ENCODE data around the gene ZNF277.

DNA sequence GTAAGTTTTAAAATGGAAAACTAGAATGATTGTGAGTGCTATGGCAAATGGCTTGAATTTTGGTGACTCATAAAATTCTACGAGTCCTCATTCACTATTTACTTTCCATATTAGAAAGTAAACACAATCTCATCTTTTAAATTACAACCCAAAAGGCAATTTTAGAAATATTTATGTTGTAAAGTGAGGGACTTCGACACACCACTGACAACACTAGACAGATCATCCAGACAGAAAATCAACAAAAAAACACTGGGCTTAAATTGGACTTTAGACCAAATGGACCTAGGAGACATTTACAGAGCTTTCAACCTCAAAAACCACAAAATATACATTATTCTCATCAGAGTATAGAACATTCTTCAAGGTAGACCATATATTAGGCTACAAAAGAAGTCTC, 30.1 kb downstream of the ZNF277 start:
- no peak for TF ChIP-seq ZNF571 (tag by site-specific recombination; IDR thresholded peaks at IDR 0.05)
- TF ChIP-seq CTCF (tag by site-specific recombination; IDR thresholded peaks at IDR 0.05), result no peak
- TF ChIP-seq BCL11A (tag by site-specific recombination; IDR thresholded peaks at IDR 0.05; ENCODE audit: low read depth), result no peak
- TF ChIP-seq ZNF24 (tag by site-specific recombination; IDR thresholded peaks at IDR 0.05), result no peak
